ENCODE results near the gene MZB1.

The MZB1 gene, protein sequence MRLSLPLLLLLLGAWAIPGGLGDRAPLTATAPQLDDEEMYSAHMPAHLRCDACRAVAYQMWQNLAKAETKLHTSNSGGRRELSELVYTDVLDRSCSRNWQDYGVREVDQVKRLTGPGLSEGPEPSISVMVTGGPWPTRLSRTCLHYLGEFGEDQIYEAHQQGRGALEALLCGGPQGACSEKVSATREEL

DNA sequence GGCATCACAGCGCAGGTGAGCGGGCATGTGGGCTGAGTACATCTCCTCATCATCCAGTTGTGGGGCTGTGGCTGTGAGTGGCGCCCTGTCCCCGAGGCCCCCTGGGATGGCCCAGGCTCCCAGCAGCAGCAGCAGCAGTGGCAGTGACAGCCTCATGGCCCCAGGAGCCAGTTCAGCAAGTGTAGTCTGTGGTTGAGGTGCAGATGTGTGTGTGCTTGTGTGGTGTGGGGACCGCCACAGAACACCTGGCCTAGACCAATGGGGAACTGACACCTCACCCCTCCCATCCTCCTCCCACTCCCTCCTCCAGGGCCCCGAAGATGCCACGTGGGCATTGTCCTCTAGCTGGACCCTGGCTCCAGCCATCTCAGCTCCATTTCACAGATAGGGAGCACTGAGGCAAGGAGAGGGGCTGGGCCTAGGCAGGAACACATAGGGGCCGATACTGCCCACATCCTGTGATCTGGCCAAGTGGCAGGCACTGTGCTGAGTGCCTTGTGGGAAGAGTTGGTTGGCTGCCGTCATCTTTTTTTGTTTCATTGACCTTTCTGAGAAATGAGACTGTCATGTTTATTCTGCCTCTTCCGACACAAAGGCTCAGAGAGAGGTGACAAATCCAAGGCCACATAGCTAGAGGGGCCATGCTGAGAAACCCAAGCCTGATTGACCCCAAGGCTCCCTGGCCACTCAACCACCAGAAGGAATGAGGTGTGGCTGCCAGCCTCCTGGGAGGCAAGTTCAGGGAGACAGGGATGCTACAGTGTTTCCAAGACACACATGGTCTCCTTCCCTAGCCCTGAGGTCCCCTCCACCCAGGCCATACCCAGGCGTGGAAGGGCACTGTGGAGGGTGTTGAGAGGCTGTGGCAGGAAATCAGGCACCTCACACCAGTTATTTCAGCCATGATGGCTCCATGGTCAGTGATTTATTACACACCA, at the start of gene MZB1:
MZB1 (minus strand) TSS at position 213 of the 938 bp plus-strand sequence; CDS start at position 156, 57 bp downstream.
- DNase-seq = no peak

DNA sequence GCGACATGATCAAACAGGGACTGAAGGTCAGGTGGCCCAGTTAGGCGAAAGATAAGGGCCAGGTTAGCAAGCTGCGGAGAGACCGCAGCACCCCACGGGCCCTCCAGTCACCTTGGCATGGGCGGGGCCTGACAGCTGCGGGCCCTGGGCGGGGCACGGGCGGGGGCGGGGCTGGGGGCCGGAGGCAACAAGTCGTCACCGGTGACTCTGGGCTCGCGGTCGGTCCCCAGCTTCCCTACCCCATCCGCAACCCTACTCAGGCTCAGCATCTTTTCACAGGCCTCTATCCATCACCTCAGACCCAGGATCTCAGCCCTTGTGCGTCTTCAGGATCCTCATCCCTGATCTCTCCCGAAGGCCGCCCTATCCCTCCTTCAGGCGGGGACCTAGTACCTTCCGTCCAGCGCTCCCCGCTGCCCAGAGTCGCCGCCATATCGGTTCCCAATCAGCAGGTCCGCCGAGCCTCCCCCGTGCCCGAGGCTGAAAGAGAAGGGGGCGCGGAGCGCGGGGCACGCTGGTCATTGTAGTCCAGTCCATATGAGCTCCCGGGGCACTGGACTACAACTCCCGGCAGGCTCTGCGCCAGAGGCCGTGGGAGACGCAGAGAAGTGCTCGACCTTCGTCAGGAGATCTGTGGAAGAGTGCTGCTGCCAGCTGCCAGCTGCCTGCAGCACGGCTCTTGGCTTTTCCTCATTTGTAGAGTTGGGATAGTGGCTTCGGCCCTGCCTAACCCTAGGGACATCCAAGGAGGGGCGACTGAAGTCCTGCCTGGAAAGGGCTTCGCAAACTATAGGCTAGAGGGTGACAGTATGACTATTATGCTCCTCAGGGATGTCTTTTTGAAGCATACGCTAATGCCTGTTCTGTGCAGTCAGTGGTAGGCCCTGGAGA, 49.5 kb upstream of the MZB1 start, which contains the start of gene DNAJC18:
DNAJC18 (minus strand) TSS at position 513 of the 891 bp plus-strand sequence; CDS start at position 433, 80 bp downstream.
- DNase-seq = peak; percentile 91

DNA sequence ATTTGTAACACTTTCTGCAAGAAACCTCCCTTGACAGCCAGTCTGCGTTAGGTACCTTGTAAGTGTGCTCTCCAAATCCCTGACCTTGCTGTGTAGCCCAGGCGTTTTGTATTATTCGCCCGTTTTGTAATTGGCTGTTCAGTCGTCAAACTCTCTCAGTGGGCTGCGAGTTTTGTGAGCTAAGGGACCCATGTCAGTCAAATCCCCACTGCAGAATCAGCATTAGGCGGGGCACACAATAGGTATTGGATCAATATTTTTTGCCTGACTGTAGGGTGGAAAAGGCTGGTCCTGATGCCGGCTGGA, 48.9 kb upstream of the MZB1 start:
- no peak for DNase-seq

DNA sequence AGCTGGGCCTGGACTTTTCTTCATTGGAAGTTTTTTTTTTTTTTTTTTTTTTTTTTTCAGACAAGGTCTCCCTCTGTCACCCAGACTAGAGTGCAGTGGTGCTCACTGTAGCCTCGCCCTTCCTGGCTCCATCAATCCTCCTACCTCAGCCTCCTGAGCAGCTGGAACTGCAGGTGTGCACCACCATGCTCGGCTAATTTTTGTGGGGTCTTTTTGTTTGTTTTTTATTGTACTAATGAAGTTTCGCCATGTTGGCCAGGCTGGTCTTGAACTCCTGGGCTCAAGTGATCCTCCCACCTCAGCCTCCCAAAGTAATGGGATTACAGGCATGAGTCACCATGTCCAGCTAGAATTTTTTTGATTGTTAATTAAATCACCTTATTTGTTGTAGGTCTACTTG, 46.0 kb upstream of the MZB1 start:
- no peak for DNase-seq

DNA sequence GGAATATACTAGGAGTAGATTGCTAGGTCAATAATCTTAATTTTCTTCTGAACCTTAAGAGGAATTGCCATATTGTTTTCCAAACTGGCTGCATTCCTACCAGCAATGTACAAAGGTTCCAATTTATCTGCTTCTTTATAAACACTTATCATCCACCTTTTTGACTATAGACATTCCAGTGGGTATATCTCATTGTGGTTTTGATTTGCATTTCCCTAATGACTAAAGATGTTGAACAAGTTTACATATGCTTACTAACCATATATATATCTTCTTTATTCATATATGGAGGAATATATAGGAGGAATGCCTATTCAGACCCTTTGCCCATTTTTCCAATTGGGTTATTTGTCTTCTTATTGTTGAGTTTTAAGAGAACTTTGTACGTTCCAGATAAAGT, 42.0 kb upstream of the MZB1 start:
- DNase-seq = no peak

DNA sequence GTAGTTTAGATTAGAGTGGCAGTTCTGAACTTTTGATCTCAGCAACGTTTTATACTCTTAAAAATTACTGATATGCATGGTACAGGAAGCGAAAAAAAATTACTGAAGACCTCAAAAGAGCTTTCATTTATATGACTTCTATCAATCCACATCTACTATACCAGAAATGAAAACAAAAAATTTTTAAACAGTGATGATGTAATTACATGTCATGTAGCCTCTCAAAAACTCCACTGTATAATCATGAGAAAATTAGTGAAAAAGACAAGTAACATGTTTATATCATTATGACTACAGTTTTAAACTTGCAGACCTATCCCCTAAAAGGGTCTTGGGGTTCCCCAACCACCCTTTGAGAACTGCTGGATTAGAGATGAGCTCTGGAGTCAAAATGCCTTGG, 40.3 kb upstream of the MZB1 start:
- no peak for DNase-seq

DNA sequence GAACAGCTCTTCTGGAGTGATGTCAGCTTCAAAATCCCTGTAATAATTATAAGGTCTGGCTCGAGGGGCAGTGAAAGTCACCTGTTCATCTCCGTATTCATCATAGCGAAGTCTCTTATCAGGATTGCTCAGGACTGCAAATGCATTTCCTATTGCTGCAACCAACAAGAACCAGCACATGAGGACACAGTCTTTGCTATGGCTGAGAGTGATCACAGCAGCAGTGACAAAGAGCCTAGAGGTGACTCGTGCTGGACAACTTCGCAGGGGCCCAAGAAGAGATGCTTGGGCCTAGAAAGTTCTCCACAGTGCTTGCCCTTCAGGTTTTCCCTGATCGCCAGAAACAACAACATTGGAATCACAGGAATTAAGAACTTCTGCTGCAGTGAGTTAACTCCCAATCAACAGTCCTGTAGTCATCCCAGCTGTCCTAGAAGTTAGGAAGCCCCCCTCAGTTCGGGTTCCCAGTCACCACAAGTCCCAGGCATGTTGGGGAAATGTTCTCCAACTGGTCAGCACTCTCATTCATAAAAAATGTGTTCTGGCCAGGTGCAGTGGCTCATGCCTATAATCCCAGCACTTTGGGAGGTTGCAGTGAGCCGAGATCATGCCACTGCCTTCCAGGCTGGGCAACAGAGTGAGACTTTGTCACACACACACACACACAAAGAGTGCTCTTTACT, 36.6 kb upstream of the MZB1 start:
- DNase-seq = peak; percentile 83

DNA sequence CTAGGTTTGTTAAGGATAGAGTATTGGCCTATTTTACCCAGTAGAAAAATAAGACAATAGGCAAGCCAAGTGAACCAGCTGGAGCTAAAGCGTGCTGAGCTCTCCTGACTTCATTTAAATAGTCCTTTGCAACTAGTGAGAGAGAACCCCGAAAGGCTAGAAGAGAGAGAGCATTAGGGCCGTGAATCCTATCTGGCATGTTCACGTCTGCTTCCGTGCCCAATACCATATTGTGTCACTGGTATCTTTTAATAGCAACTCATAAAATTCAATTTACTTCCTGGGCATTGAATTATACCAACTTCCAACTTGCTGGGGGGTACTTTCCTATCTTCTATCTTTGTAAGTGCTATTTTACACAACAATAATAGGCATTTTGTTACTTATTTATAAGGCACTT, 35.8 kb upstream of the MZB1 start:
- no peak for DNase-seq

DNA sequence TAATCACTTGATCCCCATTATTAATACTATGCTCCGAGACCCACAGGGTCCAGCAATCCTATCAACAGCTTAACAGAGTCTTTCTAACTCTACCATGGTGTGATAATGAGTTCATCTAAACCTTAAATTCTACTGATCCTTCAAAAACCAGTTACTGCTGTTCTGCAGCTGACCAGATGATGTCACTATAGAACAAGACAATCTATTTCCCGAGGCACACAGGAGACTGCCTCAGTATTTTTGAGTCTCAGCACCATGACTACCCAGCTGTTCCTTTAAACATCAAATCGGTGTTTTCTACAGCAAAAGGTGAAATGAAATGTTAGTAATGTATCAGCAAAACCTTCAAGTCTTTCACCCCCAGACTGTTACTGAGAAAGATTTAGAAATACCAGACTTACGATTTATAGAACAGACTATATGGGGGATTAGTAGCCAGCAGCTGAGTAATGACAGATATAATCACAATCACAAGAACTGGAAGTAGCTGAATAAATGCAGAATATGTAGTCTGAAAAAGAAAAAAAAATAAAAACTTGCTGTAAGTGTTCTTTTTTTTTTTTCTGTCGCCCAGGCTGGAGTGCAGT, 32.7 kb upstream of the MZB1 start:
- peak; percentile 72 for DNase-seq

DNA sequence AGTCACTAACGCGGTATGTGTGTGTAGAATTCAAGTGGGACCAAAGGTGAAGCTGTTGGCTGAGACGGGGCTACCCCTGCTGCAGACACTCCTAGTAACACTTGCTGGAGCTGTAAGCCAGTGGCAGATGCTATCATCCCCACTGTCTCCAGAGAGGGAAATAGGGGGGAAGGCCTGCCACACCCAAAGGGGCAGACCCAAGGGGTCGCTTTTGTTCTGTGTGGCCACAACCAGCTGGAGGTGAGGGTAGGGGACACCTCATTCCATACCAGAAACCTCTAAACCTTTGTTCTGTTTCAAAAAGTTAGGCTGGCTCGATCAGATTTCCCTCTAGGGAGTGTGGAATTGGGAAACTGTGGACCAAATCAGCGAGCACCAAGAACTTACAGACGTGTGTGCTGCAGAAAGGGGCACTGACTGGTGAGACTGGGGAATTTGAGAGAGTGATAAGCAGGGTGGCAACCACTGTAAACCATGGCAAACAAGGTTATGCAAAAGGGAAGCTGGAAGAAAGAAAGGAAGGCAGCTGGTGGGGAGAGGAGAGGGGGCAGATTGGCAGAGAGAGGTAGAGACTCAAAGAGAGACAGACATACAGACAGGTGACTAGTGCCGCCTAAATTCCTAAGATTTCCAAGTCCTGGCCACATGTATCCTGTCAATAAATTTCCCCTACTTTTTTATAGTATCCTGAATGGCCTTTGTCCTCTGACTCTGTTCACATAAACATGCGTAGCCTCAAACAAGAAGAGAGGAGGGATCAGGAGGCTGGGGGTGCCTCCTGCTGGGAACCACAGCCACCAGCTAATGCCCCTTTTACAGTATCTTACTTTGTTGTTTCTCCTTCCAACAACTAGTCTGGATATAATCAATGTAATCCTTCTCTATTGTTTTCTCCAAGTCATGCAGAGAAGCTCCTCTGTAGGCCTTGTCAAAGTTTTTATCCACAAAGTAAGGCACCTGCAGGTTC, 29.8 kb upstream of the MZB1 start:
- no peak for DNase-seq

DNA sequence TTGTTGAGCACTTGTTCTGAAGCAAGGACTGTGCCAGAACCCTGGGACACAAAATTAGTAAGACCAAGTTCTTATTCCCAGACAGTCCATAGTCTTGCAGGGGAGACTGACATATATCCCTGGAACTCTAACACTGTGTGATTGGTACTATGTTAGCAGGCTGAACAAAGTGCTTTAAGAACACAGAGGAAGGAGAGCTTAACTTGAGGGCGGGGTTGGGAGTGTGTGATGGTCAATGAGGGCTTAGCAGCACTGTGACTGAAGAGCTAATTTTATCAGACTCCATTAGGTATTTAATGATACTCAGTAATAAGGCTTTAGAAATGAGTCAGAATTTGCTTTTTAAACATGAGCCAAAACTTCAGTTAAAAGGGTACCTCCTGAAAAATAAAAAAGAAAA, 29.1 kb upstream of the MZB1 start:
- no peak for DNase-seq

DNA sequence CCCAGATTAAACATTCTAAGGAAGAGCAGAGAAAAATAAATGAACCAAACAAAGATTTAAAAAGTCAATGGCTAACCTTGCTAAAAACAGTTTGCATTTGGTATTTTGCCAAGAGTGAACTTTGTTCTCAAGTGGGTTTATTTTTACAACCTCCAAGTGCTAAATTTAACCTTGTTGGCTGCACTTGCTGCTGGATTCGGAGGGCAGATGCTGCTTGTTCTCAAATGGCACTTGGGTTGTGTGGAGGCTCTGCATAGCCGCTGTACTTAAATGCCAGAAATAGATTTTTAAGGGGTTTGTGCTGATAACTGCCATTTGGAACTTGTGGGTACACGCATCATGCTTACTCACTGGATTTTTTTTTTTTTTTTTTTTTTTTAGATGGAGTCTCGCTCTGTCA, 27.5 kb upstream of the MZB1 start:
- no peak for DNase-seq

DNA sequence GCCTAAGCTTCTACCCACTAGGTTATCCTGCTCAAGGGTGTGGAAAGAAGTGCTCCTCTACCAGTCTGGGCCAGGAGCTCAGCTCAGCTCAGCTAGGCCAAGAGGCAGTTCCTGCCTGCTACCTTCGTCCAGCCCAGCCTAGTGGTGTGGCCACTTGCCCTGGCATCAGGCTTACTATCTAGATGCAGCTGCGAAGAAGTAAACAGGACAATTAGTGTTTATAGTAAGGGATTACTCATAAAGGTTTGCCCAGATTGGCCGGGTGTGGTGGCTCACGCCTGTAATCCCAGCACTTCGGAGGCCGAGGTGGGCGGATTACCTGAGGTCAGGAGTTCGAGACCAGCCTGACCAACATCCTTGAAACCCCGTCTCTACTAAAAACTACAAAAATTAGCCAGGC, 26.9 kb upstream of the MZB1 start:
- no peak for DNase-seq

DNA sequence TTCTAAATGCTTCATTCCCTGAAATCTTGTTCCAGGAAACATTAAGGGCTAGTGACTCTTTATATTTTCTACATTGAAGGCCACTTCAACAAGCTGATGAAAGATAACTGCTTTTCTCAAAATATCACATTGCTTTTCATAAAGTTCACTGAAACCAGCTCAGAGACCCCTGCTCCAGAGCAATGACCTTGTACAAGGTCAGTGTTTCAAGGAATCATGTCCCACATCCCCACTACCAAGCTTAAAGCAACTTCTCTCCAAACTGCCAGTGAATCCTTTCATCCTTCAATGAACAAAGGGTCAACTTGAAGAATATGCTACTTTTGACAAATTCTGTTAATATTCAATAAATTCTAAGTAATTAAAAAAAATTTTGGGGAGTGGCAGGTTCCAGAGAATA, 26.2 kb upstream of the MZB1 start:
- no peak for DNase-seq

DNA sequence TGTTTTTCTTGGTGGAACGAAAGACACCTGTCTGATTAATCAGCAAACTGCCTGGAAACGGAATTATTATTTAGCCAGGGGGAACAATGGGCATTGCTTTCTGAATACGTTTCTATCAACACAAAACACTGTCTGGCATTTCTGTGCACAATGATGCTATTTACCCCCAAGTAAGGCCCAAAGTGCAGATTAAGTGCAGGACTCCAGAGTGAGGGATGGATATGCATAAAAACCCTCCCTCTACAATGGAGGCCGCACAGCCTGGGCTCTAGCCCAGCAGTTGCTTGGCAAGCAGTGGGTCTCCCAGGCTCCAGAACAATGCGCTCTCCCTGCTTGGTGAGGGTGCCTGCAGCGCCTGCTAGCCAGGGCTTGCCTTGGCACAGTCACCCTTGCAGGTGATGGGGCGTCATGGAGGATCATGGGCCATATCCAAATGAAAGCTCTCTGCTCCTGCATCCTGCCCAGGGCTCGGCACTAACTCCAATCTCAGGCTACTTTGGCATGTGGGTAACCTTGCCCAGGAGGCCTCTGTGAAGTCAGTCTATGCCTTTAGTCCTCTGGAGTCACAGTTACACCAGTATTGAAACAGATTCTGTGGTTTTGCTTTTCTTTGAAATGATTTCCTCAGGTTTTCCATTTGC, 25.6 kb upstream of the MZB1 start:
- no peak for DNase-seq

DNA sequence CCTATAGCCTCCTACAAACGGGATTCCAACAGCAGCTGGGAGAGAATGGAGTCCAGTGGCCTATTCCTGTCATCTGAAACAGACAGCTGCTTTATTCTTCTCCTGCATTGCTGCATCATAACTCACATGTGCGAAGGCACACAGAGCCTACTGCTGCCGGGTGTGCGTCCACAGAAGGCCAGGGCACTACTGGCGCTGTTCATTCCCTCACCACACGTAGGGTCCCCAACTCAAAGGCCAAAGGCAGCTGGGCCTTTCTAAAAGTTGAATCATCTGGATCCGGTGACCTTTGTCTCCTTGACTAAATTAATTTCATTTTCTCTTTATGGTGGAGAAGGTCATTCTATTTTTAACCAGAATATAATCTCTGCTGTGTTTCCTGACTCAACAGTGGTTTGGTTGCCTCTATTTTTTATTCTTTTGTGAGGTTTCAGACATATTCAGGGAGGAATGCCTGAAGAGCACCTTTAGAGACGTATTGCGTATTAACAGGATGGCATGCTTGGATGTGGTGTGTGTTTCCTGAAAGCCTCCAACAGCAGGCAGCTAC, 24.9 kb upstream of the MZB1 start:
- DNase-seq = no peak

DNA sequence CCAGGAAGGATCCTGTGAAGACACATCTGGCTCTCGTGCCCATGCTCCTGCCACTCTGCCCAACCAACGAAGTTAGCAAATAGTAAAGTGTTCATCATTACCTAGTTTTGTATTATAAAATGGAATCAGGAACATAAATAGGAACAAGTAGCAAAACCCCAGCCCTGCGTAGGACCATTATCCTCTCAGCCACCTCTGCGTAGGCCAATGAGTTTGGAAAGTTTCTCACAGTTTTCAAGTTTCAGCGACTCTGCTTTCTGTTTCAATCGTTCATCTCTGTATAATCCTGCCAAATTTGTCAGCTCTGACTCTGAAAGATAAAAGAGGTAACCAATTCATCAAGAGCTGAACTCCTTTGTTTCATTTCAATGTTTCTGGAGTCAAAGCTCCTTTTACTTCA, 24.2 kb upstream of the MZB1 start:
- DNase-seq = no peak

DNA sequence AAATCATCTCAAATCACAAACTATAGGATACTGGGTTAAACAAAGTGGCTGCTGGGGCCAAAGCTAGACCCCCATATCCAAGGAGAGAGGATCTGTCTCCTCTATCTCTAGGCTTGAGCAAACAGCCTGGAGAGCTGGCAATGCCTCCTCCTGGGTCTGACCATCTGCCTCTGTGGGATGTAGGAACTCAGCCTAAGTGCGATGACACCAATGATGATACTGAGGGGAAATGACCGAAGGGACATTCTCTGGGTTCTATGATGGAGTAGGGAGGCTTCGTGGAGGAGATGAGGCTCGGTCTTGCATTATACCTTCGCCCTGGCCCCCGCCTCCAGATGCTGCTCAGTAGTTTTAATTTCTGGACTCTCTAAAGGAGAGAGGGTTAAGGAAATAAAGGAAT, 23.4 kb upstream of the MZB1 start:
- no peak for DNase-seq

DNA sequence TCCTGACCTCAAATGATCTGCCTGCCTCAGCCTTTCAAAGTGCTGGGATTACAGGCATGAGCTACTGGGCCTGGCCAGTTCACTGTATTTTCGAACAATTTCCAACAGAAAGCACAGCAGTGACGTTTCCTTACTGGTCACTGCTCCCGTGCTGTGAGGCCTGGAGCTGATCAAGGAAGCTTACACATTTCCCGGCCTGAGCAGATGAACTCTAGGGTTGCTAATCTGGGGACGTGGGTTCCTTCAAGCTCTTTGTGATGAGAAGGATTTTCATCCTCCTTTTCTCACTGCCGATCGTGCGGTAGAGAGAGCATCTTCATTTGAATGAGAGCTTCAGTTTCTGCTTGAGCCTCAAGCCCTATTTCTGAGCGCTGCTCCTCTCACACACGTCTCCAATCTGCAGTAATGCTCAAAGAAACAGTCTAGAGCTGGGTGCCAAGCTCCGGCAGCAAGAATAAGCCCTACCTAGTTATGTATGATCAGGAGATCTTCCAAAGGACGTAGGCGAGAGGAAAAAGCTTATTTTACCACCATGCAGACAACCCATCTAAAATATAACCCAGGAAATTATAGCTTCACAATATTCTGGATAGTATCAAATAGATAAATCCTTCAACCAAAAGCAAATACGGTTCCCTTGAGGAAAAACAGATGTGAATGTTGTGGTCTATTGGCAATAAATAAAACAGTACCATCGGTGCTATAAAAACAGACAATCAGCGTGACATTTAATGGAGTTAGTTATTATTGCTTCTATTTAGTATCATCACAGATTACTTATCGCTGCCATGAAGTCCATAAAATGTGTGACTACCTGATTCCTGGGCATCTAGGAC, 21.5 kb upstream of the MZB1 start:
- DNase-seq = no peak
